IPS-20b (cell line): ENCODE results near the gene RNPEP.
A peak's percentile ranks its signal among the peaks of the same experiment; 100 is the strongest.
"Not testable (repeated sequence)": the region's sequence is repeated elsewhere in the genome, so short reads cannot be mapped to it uniquely, and the experiment has no call there.

Experiments
- H3K27ac ChIP-seq: one replicate; pipeline ENCODE4 v1.5.1; 2013; ENCODE audit warnings: low read length
- H3K27me3 ChIP-seq: 2 replicates; pipeline ENCODE4 v1.6.1; 2013; ENCODE audit warnings: mild to moderate bottlenecking, low read length, inconsistent platforms; ENCODE audit not compliant: insufficient read depth
- H3K36me3 ChIP-seq: 2 replicates; pipeline ENCODE4 v1.6.1; 2013; ENCODE audit warnings: low read depth, mild to moderate bottlenecking, inconsistent platforms, low read length, moderate library complexity; ENCODE audit not compliant: insufficient read depth
- H3K4me1 ChIP-seq: 2 replicates; pipeline ENCODE4 v1.6.1; 2013; ENCODE audit warnings: mild to moderate bottlenecking, control low read depth, inconsistent platforms, low read length, moderate library complexity; ENCODE audit not compliant: insufficient read depth
- H3K4me3 ChIP-seq: 2 replicates; pipeline ENCODE4 v1.5.1; 2013; ENCODE audit warnings: mild to moderate bottlenecking, low read length, inconsistent platforms
- H3K9ac ChIP-seq: 2 replicates; pipeline ENCODE4 v1.6.1; 2013; ENCODE audit warnings: low read depth, mild to moderate bottlenecking, inconsistent platforms, low read length, moderate library complexity
- H3K9me3 ChIP-seq: 2 replicates; pipeline ENCODE4 v1.6.1; 2013; ENCODE audit warnings: mild to moderate bottlenecking, low read depth, low read length, inconsistent platforms; ENCODE audit not compliant: insufficient read depth

RNPEP gene

DNA sequence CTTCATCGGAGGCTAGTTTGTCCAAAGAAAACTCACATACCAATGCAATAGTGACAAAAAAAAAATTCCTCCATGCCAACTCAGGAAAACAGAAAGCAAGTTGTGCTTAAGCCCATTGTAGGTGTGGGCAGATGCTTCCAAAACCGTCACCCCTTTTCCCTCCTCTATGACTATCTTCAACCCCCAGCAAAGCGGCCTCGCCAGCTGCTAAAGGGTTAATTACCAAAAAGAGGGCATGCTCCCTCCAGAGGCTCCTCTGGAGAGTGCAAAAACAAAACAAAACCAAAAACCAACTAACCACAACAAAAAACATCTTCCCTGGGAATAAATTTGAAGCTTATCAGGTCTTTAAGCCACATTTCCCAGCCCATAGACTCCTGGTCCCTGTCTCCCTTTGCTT lies 37.3 kb upstream of the RNPEP start:
- H3K4me3 ChIP-seq, result peak overlapping the region; percentile 70

DNA sequence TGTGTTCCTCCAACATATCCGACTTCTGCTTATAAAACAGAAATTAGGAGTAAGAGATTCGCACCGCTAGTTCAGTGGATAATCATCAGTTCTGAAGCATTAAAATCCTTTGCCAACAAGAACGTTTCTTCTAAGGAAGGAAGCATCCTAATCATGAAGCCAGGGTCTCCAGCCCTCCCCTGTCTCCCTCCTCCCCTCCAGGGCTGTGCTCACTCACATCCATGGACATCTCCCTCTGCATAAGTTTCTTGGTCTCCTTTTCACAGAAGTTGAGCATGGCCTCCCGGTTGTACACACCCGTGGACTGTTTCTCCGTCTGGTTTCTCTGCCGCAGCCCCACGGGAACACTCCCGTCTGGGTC lies 36.6 kb upstream of the RNPEP start:
- peaks cover 11% of the 10 kb centered on the region; the same call in 1 of the 2 replicates for H3K4me1 ChIP-seq
- H3K27me3 ChIP-seq, result peaks cover 29% of the 10 kb centered on the region
- H3K9ac ChIP-seq, result peak overlapping the region; percentile 42; the same call in 1 of the 2 replicates
- H3K9me3 ChIP-seq, result no peaks in the 10 kb centered on the region
- peak overlapping the region; percentile 70 for H3K4me3 ChIP-seq
- H3K36me3 ChIP-seq, result no peaks in the 10 kb centered on the region
- H3K27ac ChIP-seq, result no peak overlapping the region

More for the DNA sequence above, 37.3 kb upstream of the RNPEP start:
- H3K9me3 ChIP-seq, result no peaks in the 10 kb centered on the region
- no peak overlapping the region for H3K27ac ChIP-seq
- H3K9ac ChIP-seq, result no peak overlapping the region
- peaks cover 11% of the 10 kb centered on the region; the same call in 1 of the 2 replicates for H3K4me1 ChIP-seq
- no peaks in the 10 kb centered on the region for H3K36me3 ChIP-seq
- H3K27me3 ChIP-seq, result peaks cover 29% of the 10 kb centered on the region

DNA sequence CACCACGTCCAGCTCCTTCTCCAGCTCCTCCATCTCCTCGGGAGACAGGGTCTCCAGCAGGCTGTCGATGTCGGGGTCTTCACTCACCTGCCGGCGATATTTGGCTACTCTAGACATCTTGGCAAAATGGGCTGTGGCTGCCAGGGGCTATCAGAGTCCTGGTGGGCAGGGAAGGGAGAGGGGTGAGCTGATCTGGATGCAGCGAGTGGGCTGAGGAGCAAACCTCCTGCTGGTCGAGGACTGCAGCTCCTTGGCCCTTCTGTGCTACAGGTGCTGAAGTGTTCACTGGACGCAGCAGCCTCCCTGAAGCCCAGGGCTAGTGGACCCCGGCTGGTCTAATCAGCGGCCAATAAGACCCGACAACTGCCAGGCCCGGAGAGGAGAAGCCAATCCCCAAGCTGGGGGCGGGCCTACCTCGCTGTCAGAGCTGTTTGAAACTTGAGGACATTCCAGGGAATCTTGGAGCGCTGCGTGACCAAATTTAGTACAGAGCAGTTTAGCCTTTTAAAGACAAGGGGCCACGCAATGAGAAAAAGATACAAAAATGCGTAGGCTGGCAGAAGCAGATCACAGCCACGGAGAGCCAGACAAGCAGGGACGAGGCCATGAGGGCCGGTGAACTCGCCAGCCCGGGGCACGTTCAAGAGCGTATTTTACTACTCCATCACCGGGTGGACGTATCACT lies 36.1 kb upstream of the RNPEP start, which contains the start of gene LMOD1:
Gene LMOD1 (minus strand): TSS at position 325 of the 685 bp plus-strand sequence. CDS start 208 bp downstream, at position 117.
- peak within 1 kb of the TSS; percentile 70 for H3K4me3 ChIP-seq
- H3K9ac ChIP-seq, result peak within 1 kb of the TSS; percentile 42; the same call in 1 of the 2 replicates
- no peaks in the 10 kb centered on the region for H3K36me3 ChIP-seq
- peaks cover 29% of the 10 kb centered on the region for H3K27me3 ChIP-seq
- H3K9me3 ChIP-seq, result no peaks in the 10 kb centered on the region
- no peak within 1 kb of the TSS for H3K27ac ChIP-seq
- peaks cover 11% of the 10 kb centered on the region; the same call in 1 of the 2 replicates for H3K4me1 ChIP-seq

DNA sequence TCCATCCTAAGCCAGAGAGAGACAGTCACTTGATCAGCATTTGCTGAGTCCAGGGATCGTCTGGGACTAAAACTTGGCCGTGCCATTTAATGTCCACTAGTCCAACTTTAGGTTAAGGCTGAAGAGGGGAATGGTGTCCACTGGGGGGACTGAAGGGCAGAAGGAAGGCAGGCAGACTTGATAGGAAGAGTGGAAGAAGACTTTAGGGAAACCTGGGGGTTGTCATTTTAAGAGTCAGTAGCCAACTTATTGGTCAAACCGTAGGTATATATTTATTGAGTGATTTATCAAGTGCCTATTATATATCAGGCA lies 34.8 kb upstream of the RNPEP start:
- no peak overlapping the region for H3K4me3 ChIP-seq
- no peak overlapping the region for H3K27ac ChIP-seq
- H3K36me3 ChIP-seq, result no peaks in the 10 kb centered on the region
- H3K27me3 ChIP-seq, result peaks cover 29% of the 10 kb centered on the region
- H3K9me3 ChIP-seq, result no peaks in the 10 kb centered on the region
- no peak overlapping the region for H3K9ac ChIP-seq
- H3K4me1 ChIP-seq, result peaks cover 6% of the 10 kb centered on the region; the same call in 1 of the 2 replicates

DNA sequence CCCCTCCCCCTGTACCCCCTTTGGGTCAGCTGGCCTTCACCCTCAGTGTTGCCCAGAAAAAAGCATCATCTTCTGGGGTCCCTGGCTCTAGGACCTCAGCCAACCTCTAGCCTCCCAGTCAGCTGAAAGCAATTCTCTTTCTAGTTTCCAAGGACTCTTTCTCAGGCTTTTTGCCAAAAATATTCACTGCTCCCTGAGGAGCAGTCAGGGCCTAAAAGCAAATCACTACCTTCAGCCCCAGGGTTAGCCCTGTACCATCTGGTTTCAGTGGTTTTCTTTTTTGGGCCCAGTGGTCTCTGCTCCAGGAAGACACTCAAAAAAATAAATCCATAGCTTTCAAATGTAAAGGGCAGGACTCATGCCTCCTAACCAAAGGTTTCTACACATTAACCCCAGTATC lies 33.0 kb upstream of the RNPEP start:
- H3K9me3 ChIP-seq, result no peaks in the 10 kb centered on the region
- no peak overlapping the region for H3K9ac ChIP-seq
- no peak overlapping the region for H3K4me3 ChIP-seq
- H3K27me3 ChIP-seq, result peaks cover 29% of the 10 kb centered on the region
- H3K36me3 ChIP-seq, result no peaks in the 10 kb centered on the region
- no peak overlapping the region for H3K27ac ChIP-seq
- H3K4me1 ChIP-seq, result 0 out of 2 replicates have a peak, but pooled peaks cover 6% of the 10 kb centered on the region

DNA sequence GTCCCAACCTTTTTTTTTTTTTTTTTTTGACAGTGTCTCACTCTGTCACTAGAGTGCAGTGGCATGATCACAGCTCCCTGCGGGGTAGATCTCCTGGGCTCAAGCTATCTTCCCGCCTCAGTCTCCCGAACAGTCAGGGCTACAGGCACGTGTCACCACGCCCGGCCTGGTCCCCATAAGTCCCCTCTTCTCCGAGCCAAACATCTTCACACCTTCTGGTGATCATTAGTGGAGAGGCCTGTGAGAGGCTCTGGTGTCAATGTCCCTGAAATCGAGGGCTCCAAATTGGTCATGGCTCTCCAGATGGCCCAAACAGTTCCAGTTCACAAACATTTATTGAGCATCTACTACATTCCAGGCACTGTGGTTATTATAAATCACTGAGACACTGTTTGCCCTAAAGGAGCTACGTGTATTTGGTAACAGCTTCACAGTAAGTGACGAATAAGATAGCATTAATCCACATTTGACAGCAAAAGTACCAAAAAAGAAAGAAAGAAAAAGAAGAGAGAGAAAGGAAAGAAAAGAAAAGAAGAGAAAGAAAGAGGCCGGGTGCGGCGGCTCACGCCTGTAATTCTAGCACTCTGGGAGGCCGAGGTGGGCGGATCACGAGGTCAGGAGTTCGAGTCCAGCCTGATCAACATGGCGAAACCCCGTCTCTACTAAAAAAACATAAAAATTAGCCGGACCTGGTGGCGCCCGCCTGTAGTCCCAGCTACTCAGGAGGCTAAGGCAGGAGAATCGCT lies 28.0 kb upstream of the RNPEP start:
- H3K4me3 ChIP-seq, result peak overlapping the region; percentile 98
- H3K27me3 ChIP-seq, result no peaks in the 10 kb centered on the region
- peaks cover 24% of the 10 kb centered on the region for H3K36me3 ChIP-seq
- H3K9ac ChIP-seq, result peak overlapping the region; percentile 94
- H3K27ac ChIP-seq, result peak overlapping the region; percentile 28
- no peaks in the 10 kb centered on the region for H3K4me1 ChIP-seq
- H3K9me3 ChIP-seq, result no peaks in the 10 kb centered on the region

DNA sequence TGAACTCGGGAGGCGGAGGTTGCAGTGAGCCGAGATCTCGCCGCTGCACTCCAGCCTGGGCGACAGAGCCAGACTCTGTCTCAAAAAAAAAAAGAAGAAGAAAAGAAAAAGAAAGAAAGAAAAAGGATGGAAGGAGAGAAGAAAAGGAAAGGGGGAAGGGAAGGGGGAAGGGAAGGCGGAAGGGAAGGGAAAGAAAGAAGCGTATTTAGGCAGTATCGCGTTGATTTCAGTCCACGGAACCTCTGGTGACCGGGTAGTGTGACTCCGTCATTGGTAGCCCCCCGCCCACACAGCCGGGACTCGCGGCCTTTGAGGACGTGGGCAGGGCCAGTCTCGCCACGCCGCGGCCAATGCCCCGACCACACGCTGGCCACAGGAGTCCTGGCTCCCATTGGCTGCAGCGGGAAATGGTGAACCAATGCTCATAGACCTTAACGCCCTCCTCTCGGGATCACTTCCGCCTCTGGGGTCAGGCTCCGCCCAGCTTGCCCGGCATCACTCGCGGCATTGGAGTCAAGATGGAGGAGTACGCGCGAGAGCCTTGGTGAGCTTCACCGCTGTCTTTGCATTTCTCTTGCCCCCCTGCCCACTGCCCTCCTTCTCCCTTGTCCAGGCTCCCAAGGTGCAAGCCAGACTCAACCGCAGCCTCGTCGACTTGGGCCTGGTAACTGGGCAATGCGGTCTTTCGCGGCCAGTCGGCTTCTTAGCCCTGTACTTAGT lies 27.3 kb upstream of the RNPEP start, which contains the start of gene TIMM17A:
Gene TIMM17A (plus strand): TSS at position 495 of the 720 bp plus-strand sequence. CDS start 24 bp downstream, at position 519.
- Histone ChIP-seq H3K27ac (peak within 1 kb of the TSS; percentile 89), H3K36me3 (peaks cover 30% of the 10 kb centered on the region), H3K4me1 (no peaks in the 10 kb centered on the region), H3K27me3 (no peaks in the 10 kb centered on the region), H3K9ac (peak within 1 kb of the TSS; percentile 94), H3K9me3 (no peaks in the 10 kb centered on the region), H3K4me3 (peak within 1 kb of the TSS; percentile 98)

DNA sequence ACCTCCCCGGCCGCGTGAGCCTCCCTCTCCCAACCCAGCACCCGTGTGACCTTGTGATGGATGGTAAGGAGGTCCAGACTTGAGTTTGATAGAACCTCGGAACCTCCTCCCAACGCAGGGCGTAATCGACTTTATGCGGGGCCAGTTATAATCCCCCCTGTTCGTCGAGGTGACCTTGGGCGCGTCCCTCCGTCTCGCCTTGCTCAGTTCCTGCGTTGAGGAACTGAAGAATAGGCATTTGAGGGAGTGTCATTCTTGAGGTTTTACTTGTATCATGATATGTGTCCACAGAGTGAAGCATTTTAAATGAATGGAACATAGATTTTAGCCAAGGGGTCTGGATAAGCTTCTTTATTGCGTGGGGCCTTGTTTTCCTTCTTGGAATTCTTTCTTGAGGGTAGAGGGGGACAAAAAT lies 26.7 kb upstream of the RNPEP start:
- H3K4me3 ChIP-seq, result peak overlapping the region; percentile 98
- H3K36me3 ChIP-seq, result peaks cover 36% of the 10 kb centered on the region
- H3K27ac ChIP-seq, result peak overlapping the region; percentile 89
- H3K9ac ChIP-seq, result peak overlapping the region; percentile 94
- no peaks in the 10 kb centered on the region for H3K4me1 ChIP-seq
- H3K9me3 ChIP-seq, result no peaks in the 10 kb centered on the region
- H3K27me3 ChIP-seq, result no peaks in the 10 kb centered on the region

DNA sequence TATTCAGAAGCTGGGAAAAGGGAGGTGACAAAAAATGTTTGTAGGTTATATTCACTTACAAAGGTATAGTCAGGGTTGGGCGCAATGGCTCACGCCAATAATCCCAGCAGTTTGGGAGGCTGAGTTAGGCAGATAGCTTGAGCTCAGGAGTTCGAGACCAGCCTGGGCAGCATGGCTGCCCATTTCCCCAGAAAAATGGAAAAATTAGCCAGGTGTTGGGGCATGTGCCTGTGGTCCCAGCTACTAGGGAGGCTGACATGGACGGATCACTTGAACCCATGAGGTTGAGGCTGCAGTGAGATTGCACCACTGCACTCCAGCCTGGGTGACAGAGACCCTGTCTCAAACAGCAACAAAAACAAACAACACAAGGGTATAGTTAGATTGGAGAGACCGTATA lies 24.1 kb upstream of the RNPEP start:
- Histone ChIP-seq H3K36me3 (peaks cover 62% of the 10 kb centered on the region), H3K4me1 (no peaks in the 10 kb centered on the region)

DNA sequence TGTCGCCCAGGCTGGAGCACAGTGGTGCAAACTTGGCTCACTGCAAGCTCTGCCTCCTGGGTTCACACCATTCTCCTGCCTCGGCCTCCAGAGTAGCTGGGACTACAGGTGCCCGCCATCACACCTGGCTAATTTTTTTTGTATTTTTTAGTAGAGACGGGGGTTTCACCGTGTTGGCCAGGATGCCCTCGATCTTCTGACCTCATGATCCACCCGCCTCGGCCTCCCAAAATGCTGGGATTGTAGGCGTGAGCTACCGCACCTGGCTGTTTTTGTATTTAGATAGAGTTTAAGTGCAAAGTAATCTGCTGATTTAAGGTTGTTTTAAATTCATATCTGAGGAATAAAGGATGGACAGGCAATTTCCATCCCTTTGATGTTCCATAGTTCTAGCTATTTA lies 20.1 kb upstream of the RNPEP start:
- not testable (repeated sequence) for H3K27me3 ChIP-seq, H3K9ac ChIP-seq, H3K27ac ChIP-seq, H3K4me3 ChIP-seq, H3K9me3 ChIP-seq, H3K4me1 ChIP-seq
- H3K36me3 ChIP-seq, result peaks cover 88% of the 10 kb centered on the region

More for the DNA sequence above, 24.1 kb upstream of the RNPEP start:
- Histone ChIP-seq H3K9ac (no peak overlapping the region), H3K9me3 (no peaks in the 10 kb centered on the region), H3K4me3 (no peak overlapping the region), H3K27ac (no peak overlapping the region), H3K27me3 (no peaks in the 10 kb centered on the region)

DNA sequence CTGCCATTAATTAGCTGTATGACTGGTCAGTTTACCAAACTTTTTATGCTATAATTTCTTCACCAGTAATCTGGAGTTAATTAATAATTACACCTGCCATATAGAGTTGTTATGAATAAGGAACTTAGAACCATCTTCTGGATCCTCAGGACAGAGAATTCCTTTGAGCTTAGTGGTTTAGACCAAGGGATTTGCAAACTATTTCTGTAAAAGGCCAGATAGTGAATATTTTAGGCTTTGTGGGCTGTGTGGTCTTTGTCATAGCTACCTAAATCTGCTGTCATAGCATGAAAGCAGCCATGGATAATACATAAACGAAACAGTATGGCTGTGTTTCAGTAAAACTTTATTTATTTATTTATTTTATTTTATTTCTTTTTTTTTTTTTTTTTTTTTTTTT lies 18.2 kb upstream of the RNPEP start:
- no peak overlapping the region for H3K9ac ChIP-seq
- H3K27ac ChIP-seq, result no peak overlapping the region
- H3K36me3 ChIP-seq, result peaks cover 88% of the 10 kb centered on the region
- no peaks in the 10 kb centered on the region for H3K9me3 ChIP-seq
- no peaks in the 10 kb centered on the region for H3K27me3 ChIP-seq
- no peaks in the 10 kb centered on the region for H3K4me1 ChIP-seq
- H3K4me3 ChIP-seq, result no peak overlapping the region
